HepG2 (cell line): ENCODE data around the gene MTHFR. TPM values are rescaled to one million over a fixed set of nuclear protein-coding genes. Genes with fewer than 3 reads are reported as not detected.

Experiments
- DMAP1 ChIP-seq: IDR thresholded peaks from 2 replicates; pipeline ENCODE4 v1.6.1; 2016
- ELF4 ChIP-seq: sonication (generic); formaldehyde crosslinking; IDR thresholded peaks from 2 replicates; pipeline ENCODE4 v1.5.0; 2020; ENCODE audit warnings: missing genetic modification reagents, mild to moderate bottlenecking, moderate library complexity, borderline replicate concordance
- FOSL2 ChIP-seq: sonication (generic); formaldehyde crosslinking; IDR thresholded peaks from 2 replicates; pipeline ENCODE4 v1.4.0; 2020; ENCODE audit warnings: missing genetic modification reagents
- FUBP1 ChIP-seq: sonication (generic); formaldehyde crosslinking; IDR thresholded peaks from 2 replicates; pipeline ENCODE4 v1.5.1; 2020; ENCODE audit warnings: missing genetic modification reagents, mild to moderate bottlenecking, borderline replicate concordance
- KAT8 ChIP-seq: IDR thresholded peaks from 2 replicates; pipeline ENCODE4 v1.6.1; 2016; ENCODE audit warnings: missing genetic modification reagents, missing compliant biosample characterization
- MAX ChIP-seq: IDR thresholded peaks from 2 replicates; pipeline ENCODE4 v1.6.1; 2012; ENCODE audit warnings: inconsistent platforms
- MYC ChIP-seq: sonication (generic); formaldehyde crosslinking; IDR thresholded peaks from 2 replicates; pipeline ENCODE4 v1.9.0; 2021; ENCODE audit warnings: missing genetic modification reagents, borderline replicate concordance
- NCOA2 ChIP-seq: sonication (generic); formaldehyde crosslinking; IDR thresholded peaks from 2 replicates; pipeline ENCODE4 v1.8.0; 2022; ENCODE audit warnings: inconsistent platforms
- NCOR1 ChIP-seq: fragments of 200-600 bp; sonication (generic); IDR thresholded peaks from 2 replicates; pipeline ENCODE4 v1.7.0; 2017; ENCODE audit warnings: antibody characterized with exemption, low read length, borderline replicate concordance
- NPAS2 ChIP-seq: sonication (generic); formaldehyde crosslinking; IDR thresholded peaks from 2 replicates; pipeline ENCODE4 v1.8.0; 2022; ENCODE audit warnings: mild to moderate bottlenecking, missing genetic modification reagents, borderline replicate concordance
- PLSCR1 ChIP-seq: sonication (generic); formaldehyde crosslinking; IDR thresholded peaks from 2 replicates; pipeline ENCODE4 v1.5.0; 2020; ENCODE audit warnings: missing genetic modification reagents, mild to moderate bottlenecking, borderline replicate concordance
- SAP130 ChIP-seq: IDR thresholded peaks from 2 replicates; pipeline ENCODE4 v1.6.1; 2016; ENCODE audit warnings: low read depth
- ZFP41 ChIP-seq: sonication (generic); formaldehyde crosslinking; IDR thresholded peaks from 2 replicates; pipeline ENCODE4 v1.4.0; 2020; ENCODE audit warnings: mild to moderate bottlenecking, missing genetic modification reagents, borderline replicate concordance
- ZNF710 ChIP-seq: sonication (generic); formaldehyde crosslinking; IDR thresholded peaks from 2 replicates; pipeline ENCODE4 v1.5.0; 2020; ENCODE audit warnings: mild to moderate bottlenecking, missing genetic modification reagents, borderline replicate concordance
- ZNF878 ChIP-seq: sonication (generic); formaldehyde crosslinking; IDR thresholded peaks from 2 replicates; pipeline ENCODE4 v1.8.1; 2023; ENCODE audit warnings: mild to moderate bottlenecking, missing genetic modification reagents, moderate library complexity
- ZSCAN22 ChIP-seq: sonication (generic); formaldehyde crosslinking; IDR thresholded peaks from 2 replicates; pipeline ENCODE4 v1.4.0; 2020; ENCODE audit warnings: mild to moderate bottlenecking, missing genetic modification reagents
- polyA plus RNA-seq, 8 experiments: library from polyadenylated mRNA; depleted of rRNA in 3 of 8; stranded (reverse) in 7 of 8; unstranded in 1 of 8; fragments of >200 nt; fragmentation: Illumina TruSeq in 4 of 8; extraction: Trizol in 4 of 8; gene quantifications; 2 replicates each; pipeline versions ENCODE4 v1.2.1 to v1.2.3, GENCODE V29; 2011 to 2016; ENCODE audit warnings: low read depth in 4 of 8, missing spikeins in 1 of 8, mixed read lengths in 1 of 8; ENCODE audit not compliant: insufficient read depth in 1 of 8
- total RNA-seq, 5 experiments: library from RNA; depleted of rRNA; stranded (reverse); fragments of >200 nt; fragmentation: Illumina TruSeq; extraction: Trizol; gene quantifications; 2 replicates each; pipeline ENCODE4 v1.2.3, GENCODE V29; 2016; ENCODE audit warnings: low read depth in 1 of 5

The MTHFR gene
- total and polyA plus RNA-seq, 2 of the 13 experiments (the other 11 are each of a cell fraction or from before 2014, with no cell fraction given) = 3.8 to 8.2 TPM

- TF ChIP-seq NCOA2 (0 out of 2 replicates have a peak, but pooled peaks have one; percentile 8), MAX (peak; percentile 57), KAT8 (peak; percentile 20; the same call in 1 of the 2 replicates), ZFP41 (CRISPR knock-in tag) (no peak), ZNF878 (CRISPR knock-in tag) (no peak), MYC (peak; percentile 66; the same call in 1 of the 2 replicates), NPAS2 (no peak), ZNF710 (no peak), DMAP1 (CRISPR knock-in tag) (peak; percentile 36; the same call in 1 of the 2 replicates), PLSCR1 (CRISPR knock-in tag) (no peak), ZSCAN22 (CRISPR knock-in tag) (no peak), SAP130 (CRISPR knock-in tag) (peak; percentile 2; the same call in 1 of the 2 replicates), FUBP1 (CRISPR knock-in tag) (no peak), ELF4 (CRISPR knock-in tag) (0 out of 2 replicates have a peak, but pooled peaks have one; percentile 63), FOSL2 (CRISPR knock-in tag) (peak; percentile 65), NCOR1 (peak; percentile 32; the same call in 1 of the 2 replicates)
- TF ChIP-seq, all 625 proteins: peak for 23
Observed at GRCh38 chr1:11736746-11737639, 68.8 kb downstream of the MTHFR start (continued).
